Right atrium auricular region (tissue), 2 donors: ENCODE results near the gene ACVR2A. TPM values are rescaled to one million over a fixed set of nuclear protein-coding genes. Genes with fewer than 3 reads are reported as not detected.
A peak's percentile ranks its signal among the peaks of the same experiment; 100 is the strongest.

Experiments
- DNase-seq: peaks from one replicate; pipeline ENCODE4 v3.0.0-alpha.2; 2019; ENCODE audit warnings: low spot score
- H3K27ac ChIP-seq, 2 donors: fragments of 200-600 bp; sonication (generic); 1 replicate in 1 of 2; 2 replicates in 1 of 2; pipeline ENCODE4 v1.5.1; 2016 to 2019
- H3K27me3 ChIP-seq, 2 donors: fragments of 200-600 bp; sonication (generic); one replicate each; pipeline versions ENCODE4 v1.5.1 to v1.6.0; 2017 to 2019
- H3K36me3 ChIP-seq: fragments of 200-600 bp; sonication (generic); one replicate; pipeline ENCODE4 v1.5.1; 2016
- H3K4me1 ChIP-seq, 2 donors: fragments of 200-600 bp; sonication (generic); one replicate each; pipeline versions ENCODE4 v1.5.1 to v1.6.0; 2017 to 2019
- H3K4me3 ChIP-seq, 2 donors: fragments of 200-600 bp; sonication (generic); 1 replicate in 1 of 2; 2 replicates in 1 of 2; pipeline ENCODE4 v1.5.1; 2017 to 2019; ENCODE audit warnings: mild to moderate bottlenecking in 1 of 2, moderate library complexity in 1 of 2
- H3K9me3 ChIP-seq, 2 donors: fragments of 200-600 bp; sonication (generic); one replicate each; pipeline ENCODE4 v1.5.1; 2019
- CTCF ChIP-seq, 2 donors: fragments of 200-600 bp; sonication (generic); IDR thresholded peaks; one replicate each; pipeline ENCODE4 v1.5.1; 2019; ENCODE audit warnings: antibody characterized with exemption in 2 of 2
- total RNA-seq, 2 donors: library from RNA; depleted of rRNA; stranded (reverse); fragments of >200 nt; gene quantifications; one replicate each; pipeline ENCODE4 v1.1.0, GENCODE V29; 2016

ACVR2A gene
- total RNA-seq, 2 donors from 2014 or later, result 7.9 to 9.7 TPM

DNA sequence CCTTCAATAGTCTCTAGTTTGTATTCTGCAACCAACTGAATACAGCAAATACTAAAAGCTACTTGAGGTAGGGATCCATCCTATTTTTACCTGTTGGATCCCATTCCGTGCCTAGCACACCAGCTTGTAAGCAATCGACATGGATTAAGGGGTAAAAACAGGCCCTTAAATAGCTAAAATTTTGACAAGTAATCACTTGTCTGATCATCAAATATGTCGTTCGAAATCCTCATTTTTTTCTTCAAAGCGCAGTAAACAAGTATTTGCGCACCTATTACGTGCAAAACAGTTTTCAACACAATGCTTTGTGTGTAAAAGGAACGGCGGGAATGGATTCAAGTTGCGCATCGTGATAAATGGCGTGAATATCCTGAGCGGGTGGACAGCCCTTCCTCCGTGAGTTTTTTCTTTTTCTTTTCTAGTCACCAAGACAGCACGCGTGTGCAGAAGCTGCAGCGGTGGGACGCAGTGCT is 1.4 kb upstream of the ACVR2A start:
- TF ChIP-seq CTCF (IDR thresholded peaks at IDR 0.05), result no peak
- H3K36me3 ChIP-seq, result no peaks in the 10 kb centered on the region
- peaks cover 0 to 18% of the 10 kb centered on the region in 2 donors for H3K4me1 ChIP-seq
- no peaks in the 10 kb centered on the region for H3K9me3 ChIP-seq
- H3K27ac ChIP-seq, result peak overlapping the region; percentile 96 to 97
- no peak for DNase-seq
- H3K27me3 ChIP-seq, result no peaks in the 10 kb centered on the region
- H3K4me3 ChIP-seq, result peak overlapping the region; percentile 78 to 82

DNA sequence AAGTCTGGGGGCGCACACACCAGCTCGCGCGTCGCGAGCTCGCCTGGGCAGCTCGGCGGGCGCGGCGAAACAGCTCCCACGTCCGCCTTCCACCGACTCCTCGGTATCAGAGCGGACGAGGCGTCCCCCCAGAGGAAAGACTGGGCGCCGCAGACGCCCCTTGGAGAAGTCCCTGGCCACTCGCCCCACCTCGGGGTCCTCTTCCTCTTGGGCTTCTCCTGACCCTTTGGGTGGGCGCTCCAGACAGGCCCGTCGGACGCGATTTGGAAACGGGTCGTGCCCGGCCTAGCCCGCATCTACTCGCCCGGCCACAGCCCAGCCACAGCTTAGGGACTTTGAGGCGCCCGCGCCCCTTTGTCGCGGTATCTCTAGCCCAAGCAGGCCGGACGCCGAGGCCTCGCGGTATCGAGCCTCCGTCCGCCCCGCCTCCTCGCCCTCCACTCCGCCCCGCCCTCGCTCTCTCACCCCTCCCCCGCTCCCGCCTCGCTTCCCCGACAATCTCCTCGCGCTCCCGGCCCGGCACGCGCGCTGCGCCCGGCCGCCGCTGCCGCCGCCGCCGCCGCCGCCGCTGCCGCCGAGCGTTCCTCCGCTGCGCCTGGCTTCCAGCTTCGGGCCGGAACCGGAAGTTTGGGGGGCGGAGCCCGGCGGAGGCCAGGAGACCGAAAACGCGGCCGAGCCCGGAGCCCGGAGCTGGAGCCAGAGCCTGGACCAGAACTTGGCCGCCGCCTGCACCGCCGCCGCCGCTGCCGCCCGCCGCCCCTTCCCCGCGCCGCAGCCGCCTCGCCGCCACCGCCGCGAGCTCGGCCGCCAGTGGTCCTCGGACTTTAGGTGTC is 749 bp upstream of the ACVR2A start:
- no peaks in the 10 kb centered on the region for H3K27me3 ChIP-seq

GRCh38 chr2:147845411-147845971 is 662 bp downstream of the ACVR2A start:
- no peak for TF ChIP-seq CTCF (IDR thresholded peaks at IDR 0.05)
- peak overlapping the region; percentile 78 to 82 for H3K4me3 ChIP-seq
- H3K9me3 ChIP-seq, result no peaks in the 10 kb centered on the region
- H3K27ac ChIP-seq, result peak overlapping the region; percentile 85 to 97
- H3K4me1 ChIP-seq, result peaks cover 0 to 24% of the 10 kb centered on the region in 2 donors
- H3K27me3 ChIP-seq, result no peaks in the 10 kb centered on the region
- H3K36me3 ChIP-seq, result no peaks in the 10 kb centered on the region
- DNase-seq, result no peak

More for the DNA sequence above, 749 bp upstream of the ACVR2A start:
- peak; percentile 86 for DNase-seq
- H3K4me1 ChIP-seq, result peaks cover 0 to 18% of the 10 kb centered on the region in 2 donors
- peak in 1 of 2 donors; percentile 55 for TF ChIP-seq CTCF (IDR thresholded peaks at IDR 0.05)
- H3K36me3 ChIP-seq, result no peaks in the 10 kb centered on the region
- no peaks in the 10 kb centered on the region for H3K9me3 ChIP-seq
- H3K4me3 ChIP-seq, result peak overlapping the region; percentile 78 to 82
- H3K27ac ChIP-seq, result peak overlapping the region; percentile 96 to 97

- no peak overlapping the region for H3K27ac ChIP-seq
- H3K4me3 ChIP-seq, result peak overlapping the region; percentile 78 to 82
- H3K36me3 ChIP-seq, result no peaks in the 10 kb centered on the region
- DNase-seq, result no peak
- no peak for TF ChIP-seq CTCF (IDR thresholded peaks at IDR 0.05)
- H3K9me3 ChIP-seq, result no peaks in the 10 kb centered on the region
- H3K27me3 ChIP-seq, result no peaks in the 10 kb centered on the region
- H3K4me1 ChIP-seq, result peaks cover 0 to 24% of the 10 kb centered on the region in 2 donors
These were observed 1.7 kb downstream of the ACVR2A start for GRCh38 chr2:147846412-147847081.

GRCh38 chr2:147847746-147848391 is 3.0 kb downstream of the ACVR2A start:
- Histone ChIP-seq H3K36me3 (no peaks in the 10 kb centered on the region), H3K4me1 (peaks cover 0 to 24% of the 10 kb centered on the region in 2 donors), H3K4me3 (no peak overlapping the region), H3K27ac (no peak overlapping the region), H3K27me3 (no peaks in the 10 kb centered on the region), H3K9me3 (no peaks in the 10 kb centered on the region)
- no peak for TF ChIP-seq CTCF (IDR thresholded peaks at IDR 0.05)
- DNase-seq, result no peak
